KOPT-K1 (cell line): Measurements from ENCODE around the gene SUSD5.
"Not testable (repeated sequence)": the region's sequence is repeated elsewhere in the genome, so short reads cannot be mapped to it uniquely, and the experiment has no call there.

Experiments used
- H3K27ac ChIP-seq: fragments of 200-600 bp; sonication (generic); 2 replicates; pipeline ENCODE4 v1.5.1; 2016; ENCODE audit warnings: antibody characterized with exemption, mild to moderate bottlenecking, low read depth, low read length; ENCODE audit not compliant: poor library complexity, severe bottlenecking
- H3K36me3 ChIP-seq: fragments of 200-600 bp; sonication (generic); 2 replicates; pipeline ENCODE4 v1.5.1; 2017; ENCODE audit warnings: antibody characterized with exemption, mild to moderate bottlenecking, low read length, moderate library complexity; ENCODE audit not compliant: insufficient read depth
- H3K9me3 ChIP-seq: fragments of 200-600 bp; sonication (generic); 2 replicates; pipeline ENCODE4 v1.5.1; 2017; ENCODE audit warnings: antibody characterized with exemption, low read length, mild to moderate bottlenecking; ENCODE audit not compliant: insufficient read depth, poor library complexity, severe bottlenecking

The SUSD5 gene

GRCh38 chr3:33149342-33149741, 69.3 kb downstream of the SUSD5 start:
- no peak overlapping the region for H3K27ac ChIP-seq
- H3K36me3 ChIP-seq: peaks cover 10% of the 10 kb centered on the region; the same call in 1 of the 2 replicates
- H3K9me3 ChIP-seq: no peaks in the 10 kb centered on the region

GRCh38 chr3:33146791-33147445, 71.7 kb downstream of the SUSD5 start:
- H3K9me3 ChIP-seq: no peaks in the 10 kb centered on the region
- H3K27ac ChIP-seq: no peak overlapping the region
- peaks cover 21% of the 10 kb centered on the region; the same call in 1 of the 2 replicates for H3K36me3 ChIP-seq

- Histone ChIP-seq H3K36me3 (peaks cover 29% of the 10 kb centered on the region; the same call in 1 of the 2 replicates), H3K9me3 (no peaks in the 10 kb centered on the region), H3K27ac (no peak overlapping the region)
These were observed 72.6 kb downstream of the SUSD5 start for GRCh38 chr3:33145901-33146580.

GRCh38 chr3:33145221-33145900, 73.2 kb downstream of the SUSD5 start:
- Histone ChIP-seq H3K36me3 (peaks cover 36% of the 10 kb centered on the region; the same call in 1 of the 2 replicates), H3K27ac (no peak overlapping the region), H3K9me3 (no peaks in the 10 kb centered on the region)

GRCh38 chr3:33144433-33144832, 74.2 kb downstream of the SUSD5 start:
- H3K9me3 ChIP-seq: no peaks in the 10 kb centered on the region
- peaks cover 37% of the 10 kb centered on the region; the same call in 1 of the 2 replicates for H3K36me3 ChIP-seq
- H3K27ac ChIP-seq: no peak overlapping the region

- H3K36me3 ChIP-seq: peaks cover 50% of the 10 kb centered on the region
- H3K9me3 ChIP-seq: no peaks in the 10 kb centered on the region
- no peak overlapping the region for H3K27ac ChIP-seq
These were observed 77.6 kb downstream of the SUSD5 start for GRCh38 chr3:33141006-33141405.

GRCh38 chr3:33139996-33140395, 78.6 kb downstream of the SUSD5 start:
- Histone ChIP-seq H3K36me3 (peaks cover 51% of the 10 kb centered on the region), H3K27ac (no peak overlapping the region), H3K9me3 (no peaks in the 10 kb centered on the region)

GRCh38 chr3:33139006-33139623, 79.5 kb downstream of the SUSD5 start:
- not testable (repeated sequence) for H3K9me3 ChIP-seq, H3K27ac ChIP-seq
- peaks cover 57% of the 10 kb centered on the region for H3K36me3 ChIP-seq

- Histone ChIP-seq H3K27ac (no peak overlapping the region), H3K36me3 (peaks cover 58% of the 10 kb centered on the region), H3K9me3 (no peaks in the 10 kb centered on the region)
These were observed 80.9 kb downstream of the SUSD5 start for GRCh38 chr3:33137691-33138090.

GRCh38 chr3:33134026-33134625, 84.5 kb downstream of the SUSD5 start:
- no peaks in the 10 kb centered on the region for H3K9me3 ChIP-seq
- no peak overlapping the region for H3K27ac ChIP-seq
- H3K36me3 ChIP-seq: peaks cover 58% of the 10 kb centered on the region

GRCh38 chr3:33132019-33132360, 86.6 kb downstream of the SUSD5 start:
- H3K36me3 ChIP-seq: peaks cover 62% of the 10 kb centered on the region
- no peak overlapping the region for H3K27ac ChIP-seq

GRCh38 chr3:33131331-33132018, 87.1 kb downstream of the SUSD5 start:
- Histone ChIP-seq H3K36me3 (peaks cover 61% of the 10 kb centered on the region), H3K9me3 (no peaks in the 10 kb centered on the region), H3K27ac (no peak overlapping the region)

More at GRCh38 chr3:33132019-33132360, 86.6 kb downstream of the SUSD5 start:
- no peaks in the 10 kb centered on the region for H3K9me3 ChIP-seq

- Histone ChIP-seq H3K27ac (no peak overlapping the region), H3K36me3 (peaks cover 64% of the 10 kb centered on the region), H3K9me3 (no peaks in the 10 kb centered on the region)
These were observed 88.5 kb downstream of the SUSD5 start for GRCh38 chr3:33130144-33130543.

GRCh38 chr3:33128706-33129105, 89.9 kb downstream of the SUSD5 start:
- H3K27ac ChIP-seq: no peak overlapping the region
- H3K9me3 ChIP-seq: no peaks in the 10 kb centered on the region
- peaks cover 66% of the 10 kb centered on the region for H3K36me3 ChIP-seq
